Parathyroid adenoma (tissue), 2 donors: Measurements from ENCODE around the gene PKN3.

Experiments
- H2AFZ ChIP-seq: fragments of 300-600 bp; sonication (generic); one replicate; pipeline ENCODE4 v1.7.0; 2017; ENCODE audit warnings: antibody characterized with exemption, mild to moderate bottlenecking
- H3K27ac ChIP-seq: fragments of 300-600 bp; sonication (generic); one replicate; pipeline ENCODE4 v1.7.0; 2017
- H3K27me3 ChIP-seq: fragments of 300-600 bp; sonication (generic); one replicate; pipeline ENCODE4 v1.7.0; 2017; ENCODE audit warnings: low read length; ENCODE audit not compliant: control insufficient read depth, insufficient read depth
- H3K36me3 ChIP-seq: fragments of 300-600 bp; sonication (generic); one replicate; pipeline ENCODE4 v1.7.0; 2017; ENCODE audit warnings: low read length; ENCODE audit not compliant: control insufficient read depth, insufficient read depth
- H3K4me1 ChIP-seq: fragments of 300-600 bp; sonication (generic); one replicate; pipeline ENCODE4 v1.7.0; 2017; ENCODE audit warnings: control low read depth
- H3K4me2 ChIP-seq: fragments of 300-600 bp; sonication (generic); one replicate; pipeline ENCODE4 v1.7.0; 2017; ENCODE audit warnings: low read length
- H3K4me3 ChIP-seq: fragments of 300-600 bp; sonication (generic); one replicate; pipeline ENCODE4 v1.7.0; 2017; ENCODE audit warnings: low read depth, low read length
- H3K79me2 ChIP-seq: fragments of 300-600 bp; sonication (generic); one replicate; pipeline ENCODE4 v1.7.0; 2017; ENCODE audit warnings: control low read depth
- H3K9ac ChIP-seq: fragments of 300-600 bp; sonication (generic); one replicate; pipeline ENCODE4 v1.7.0; 2017; ENCODE audit warnings: mild to moderate bottlenecking
- H3K9me3 ChIP-seq: fragments of 300-600 bp; sonication (generic); one replicate; pipeline ENCODE4 v1.7.0; 2017; ENCODE audit warnings: low read length; ENCODE audit not compliant: control insufficient read depth
- TF ChIP-seq, protein P1 (sequence below): fragments of 300-600 bp; sonication (generic); IDR thresholded peaks from one replicate; pipeline ENCODE4 v1.7.0; 2017; ENCODE audit warnings: antibody characterized with exemption, mild to moderate bottlenecking
- donor health status: primary hyperparathyroidism.

The PKN3 gene

DNA sequence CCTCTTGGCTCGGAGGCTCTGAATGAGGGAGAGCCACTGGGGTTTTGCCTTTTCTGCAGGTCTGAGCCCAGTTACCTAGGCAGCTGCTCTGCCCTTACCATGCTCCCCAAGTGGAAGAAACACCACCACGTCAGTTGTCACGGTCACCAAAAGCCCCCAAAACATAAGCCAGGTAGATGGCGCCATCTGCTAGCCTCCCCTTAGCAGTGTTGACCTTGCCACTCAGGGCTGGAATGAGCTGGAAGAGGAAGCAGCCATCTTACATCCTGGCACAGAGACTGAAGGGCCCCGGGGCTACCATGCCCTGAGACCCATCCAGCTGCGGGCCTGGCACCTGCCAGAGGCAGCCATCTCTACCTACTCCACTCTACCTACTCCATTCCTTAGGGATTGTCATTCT is 62.1 kb downstream of the PKN3 start:
- Histone ChIP-seq H3K36me3 (no peaks in the 10 kb centered on the region), H3K4me3 (no peak overlapping the region), H3K9me3 (no peaks in the 10 kb centered on the region), H3K9ac (no peak overlapping the region), H3K79me2 (peaks cover 12% of the 10 kb centered on the region), H3K4me1 (no peaks in the 10 kb centered on the region), H3K27me3 (no peaks in the 10 kb centered on the region), H3K4me2 (no peak overlapping the region), H3K27ac (no peak overlapping the region), H2AFZ (no peak overlapping the region)
- TF ChIP-seq, protein P1, sequence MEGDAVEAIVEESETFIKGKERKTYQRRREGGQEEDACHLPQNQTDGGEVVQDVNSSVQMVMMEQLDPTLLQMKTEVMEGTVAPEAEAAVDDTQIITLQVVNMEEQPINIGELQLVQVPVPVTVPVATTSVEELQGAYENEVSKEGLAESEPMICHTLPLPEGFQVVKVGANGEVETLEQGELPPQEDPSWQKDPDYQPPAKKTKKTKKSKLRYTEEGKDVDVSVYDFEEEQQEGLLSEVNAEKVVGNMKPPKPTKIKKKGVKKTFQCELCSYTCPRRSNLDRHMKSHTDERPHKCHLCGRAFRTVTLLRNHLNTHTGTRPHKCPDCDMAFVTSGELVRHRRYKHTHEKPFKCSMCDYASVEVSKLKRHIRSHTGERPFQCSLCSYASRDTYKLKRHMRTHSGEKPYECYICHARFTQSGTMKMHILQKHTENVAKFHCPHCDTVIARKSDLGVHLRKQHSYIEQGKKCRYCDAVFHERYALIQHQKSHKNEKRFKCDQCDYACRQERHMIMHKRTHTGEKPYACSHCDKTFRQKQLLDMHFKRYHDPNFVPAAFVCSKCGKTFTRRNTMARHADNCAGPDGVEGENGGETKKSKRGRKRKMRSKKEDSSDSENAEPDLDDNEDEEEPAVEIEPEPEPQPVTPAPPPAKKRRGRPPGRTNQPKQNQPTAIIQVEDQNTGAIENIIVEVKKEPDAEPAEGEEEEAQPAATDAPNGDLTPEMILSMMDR = no peak

DNA sequence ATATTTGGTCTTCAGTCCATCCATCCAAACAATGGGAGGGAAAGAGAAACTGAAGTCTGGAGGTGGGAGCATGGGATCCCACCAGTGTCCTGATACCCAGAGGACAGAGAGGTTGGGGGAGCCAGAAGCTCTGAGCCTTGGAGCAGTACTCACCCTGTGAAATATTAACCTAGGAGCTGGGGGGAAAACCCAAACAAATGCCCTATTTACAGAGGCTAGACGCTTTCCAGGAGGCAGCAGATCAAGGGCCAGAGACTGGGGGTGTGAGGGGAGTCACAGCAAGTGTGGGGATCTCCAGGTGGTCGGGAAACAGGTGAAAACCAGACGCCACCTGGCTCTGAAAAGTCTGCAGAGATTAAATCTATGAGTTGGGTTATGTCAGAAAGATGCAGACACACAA is 63.2 kb downstream of the PKN3 start:
- Histone ChIP-seq H3K27ac (no peak overlapping the region), H3K79me2 (peaks cover 19% of the 10 kb centered on the region)

DNA sequence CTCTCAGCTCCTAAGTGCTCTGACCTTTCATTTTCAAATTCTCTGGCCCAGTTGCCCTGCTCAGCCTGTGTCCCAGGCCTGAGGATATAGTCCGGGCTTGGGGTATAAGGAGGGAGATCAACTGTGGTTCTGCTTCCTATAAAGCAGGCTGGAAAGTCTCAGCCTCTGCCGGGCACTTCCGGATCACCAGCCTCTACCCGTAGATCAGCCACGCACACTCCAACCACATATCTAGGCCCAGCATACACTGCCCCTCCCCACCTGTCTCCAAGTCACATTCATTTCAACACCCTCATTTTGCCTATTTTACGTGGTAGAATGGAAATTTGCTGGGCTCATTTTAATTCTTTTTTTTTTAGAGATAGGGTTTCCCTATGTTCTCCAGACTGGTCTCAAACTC is 66.3 kb downstream of the PKN3 start:
- TF ChIP-seq, protein P1 = no peak
- no peaks in the 10 kb centered on the region for H3K4me1 ChIP-seq
- no peaks in the 10 kb centered on the region for H3K27me3 ChIP-seq
- peaks cover 28% of the 10 kb centered on the region for H3K79me2 ChIP-seq
- no peak overlapping the region for H3K9ac ChIP-seq
- H3K27ac ChIP-seq = no peak overlapping the region
- H3K4me2 ChIP-seq = no peak overlapping the region
- no peak overlapping the region for H2AFZ ChIP-seq
- H3K36me3 ChIP-seq = no peaks in the 10 kb centered on the region
- H3K9me3 ChIP-seq = no peaks in the 10 kb centered on the region
- no peak overlapping the region for H3K4me3 ChIP-seq

More for the DNA sequence above, 63.2 kb downstream of the PKN3 start:
- H3K36me3 ChIP-seq = no peaks in the 10 kb centered on the region
- no peak overlapping the region for H3K4me3 ChIP-seq
- no peak overlapping the region for H3K9ac ChIP-seq
- TF ChIP-seq, protein P1 = no peak
- H3K4me1 ChIP-seq = no peaks in the 10 kb centered on the region
- H3K27me3 ChIP-seq = no peaks in the 10 kb centered on the region
- no peaks in the 10 kb centered on the region for H3K9me3 ChIP-seq
- no peak overlapping the region for H3K4me2 ChIP-seq
- H2AFZ ChIP-seq = no peak overlapping the region
